Naive thymus-derived CD4-positive, alpha-beta T cell (primary cell): ENCODE data around the gene UTP4. TPM values are rescaled to one million over a fixed set of nuclear protein-coding genes. Genes with fewer than 3 reads are reported as not detected.
A peak's percentile ranks its signal among the peaks of the same experiment; 100 is the strongest.

Source experiments
- ATAC-seq: fragments of 150-1000 bp; cut with Tn5 transposase; 2 replicates; pipeline ENCODE4 v1.10.0; 2021; ENCODE audit warnings: mild to moderate bottlenecking, moderate library complexity
- CTCF ChIA-PET: fragments of 350-600 bp; sonication (Branson Sonifier 250); formaldehyde crosslinking; loops from one replicate; lab custom pipeline; 2021; ENCODE audit warnings: antibody characterized with exemption; lab: Charles Lee
- POLR2A ChIA-PET: fragments of 350-600 bp; sonication (Branson Sonifier 250); formaldehyde crosslinking; loops from one replicate; lab custom pipeline; 2021; ENCODE audit warnings: antibody characterized with exemption, inconsistent platforms; lab: Charles Lee
- DNase-seq, 9 donors: peaks; one replicate each; pipeline versions ENCODE4 v3.0.0 to v3.0.0-alpha.2; 2020 to 2022; ENCODE audit warnings: mixed read lengths in 1 of 9
- H3K27ac ChIP-seq: one replicate; pipeline ENCODE4 v1.7.0; 2013; ENCODE audit warnings: mild to moderate bottlenecking, low read depth, low read length, moderate library complexity
- H3K27me3 ChIP-seq, 2 donors: one replicate each; pipeline ENCODE4 v1.7.0; 2013; ENCODE audit warnings: low read length in 2 of 2, mild to moderate bottlenecking in 2 of 2, moderate library complexity in 2 of 2; ENCODE audit not compliant: control insufficient read depth in 2 of 2, insufficient read depth in 2 of 2
- H3K36me3 ChIP-seq, 3 experiments: 1 replicate in 2 of 3; 2 replicates in 1 of 3; pipeline ENCODE4 v1.7.0; 2013; ENCODE audit warnings: low read length in 3 of 3, mild to moderate bottlenecking in 3 of 3, moderate library complexity in 1 of 3; ENCODE audit not compliant: insufficient read depth in 3 of 3, control insufficient read depth in 2 of 3
- H3K4me1 ChIP-seq, 2 donors: one replicate each; pipeline ENCODE4 v1.7.0; 2013; ENCODE audit warnings: low read length in 2 of 2, mild to moderate bottlenecking in 2 of 2, moderate library complexity in 1 of 2; ENCODE audit not compliant: control insufficient read depth in 2 of 2, insufficient read depth in 2 of 2
- H3K4me3 ChIP-seq: 2 replicates; pipeline ENCODE4 v1.7.0; 2013; ENCODE audit warnings: mild to moderate bottlenecking, low read length
- H3K9me3 ChIP-seq, 3 experiments: 1 replicate in 2 of 3; 2 replicates in 1 of 3; pipeline ENCODE4 v1.7.0; 2013; ENCODE audit warnings: low read length in 3 of 3; ENCODE audit not compliant: control insufficient read depth in 2 of 3
- H3K27ac Mint-ChIP-seq, 9 donors: one replicate each; pipeline ENCODE4 v1.8.0; 2020 to 2022; ENCODE audit warnings: mixed read lengths in 9 of 9, mild to moderate bottlenecking in 8 of 9, moderate library complexity in 5 of 9, inconsistent platforms in 2 of 9
- H3K27me3 Mint-ChIP-seq, 5 donors: one replicate each; pipeline ENCODE4 v1.8.0; 2021 to 2022; ENCODE audit warnings: mixed read lengths in 5 of 5, mild to moderate bottlenecking in 1 of 5
- H3K36me3 Mint-ChIP-seq, 5 donors: one replicate each; pipeline ENCODE4 v1.8.0; 2020 to 2022; ENCODE audit warnings: mixed read lengths in 5 of 5, mild to moderate bottlenecking in 3 of 5, inconsistent platforms in 1 of 5
- H3K4me1 Mint-ChIP-seq, 7 donors: one replicate each; pipeline ENCODE4 v1.8.0; 2020 to 2022; ENCODE audit warnings: mixed read lengths in 7 of 7, mild to moderate bottlenecking in 3 of 7, inconsistent platforms in 1 of 7
- H3K4me3 Mint-ChIP-seq, 10 donors: one replicate each; pipeline ENCODE4 v1.8.0; 2020 to 2022; ENCODE audit warnings: mild to moderate bottlenecking in 10 of 10, mixed read lengths in 10 of 10, moderate library complexity in 6 of 10, inconsistent platforms in 2 of 10
- H3K9me3 Mint-ChIP-seq, 11 donors: one replicate each; pipeline ENCODE4 v1.8.0; 2020 to 2022; ENCODE audit warnings: mixed read lengths in 11 of 11, mild to moderate bottlenecking in 4 of 11, inconsistent platforms in 1 of 11, moderate library complexity in 1 of 11
- intact Hi-C, 2 donors: fragments of 100-400 bp; cut with micrococcal nuclease; formaldehyde crosslinking; loops; one replicate each; pipeline ENCODE4 v1.15.1; 2023
- polyA plus RNA-seq, 2 donors: library from polyadenylated mRNA; unstranded; fragments of 300-500 nt; fragmentation: Illumina TruSeq; gene quantifications; one replicate each; pipeline ENCODE4 v1.2.3, GENCODE V29; 2021
- total RNA-seq, 6 experiments: library from RNA in 5 of 6; stranded (reverse) in 5 of 6; gene quantifications; 1 replicate in 5 of 6; 2 replicates in 1 of 6; pipeline ENCODE4 v1.2.3 and lab custom pipeline; 2021 to 2026

UTP4 gene
- total and polyA plus RNA-seq, 7 experiments from 2014 or later = 31.9 to 82.0 (median 42.9) TPM

DNA sequence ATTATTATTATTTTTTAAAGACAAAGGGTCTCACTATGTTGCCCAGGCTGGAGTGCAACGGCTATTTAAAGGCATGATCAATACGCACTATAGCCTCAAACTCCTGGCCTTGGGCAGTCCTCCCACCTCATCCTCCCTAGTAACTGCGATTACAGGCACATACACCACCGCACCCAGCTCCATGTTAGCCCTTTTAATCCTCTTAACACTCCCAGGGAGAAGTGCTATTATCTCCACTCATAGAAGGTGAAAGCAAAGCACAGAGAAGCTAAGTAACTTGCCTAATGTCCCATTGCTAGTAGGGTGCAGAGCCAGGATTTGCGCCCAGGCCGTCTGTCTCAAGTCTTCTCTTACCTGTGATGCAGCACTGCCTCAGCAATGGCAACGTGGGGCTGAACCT is 22.0 kb upstream of the UTP4 start:
- Mint-ChIP-seq H3K4me3 (peak overlapping the region in 1 of 10 donors; percentile 1), H3K4me1 (peaks cover 9 to 30% (median 18%) of the 10 kb centered on the region in 7 donors), H3K36me3 (peaks cover 6 to 31% (median 27%) of the 10 kb centered on the region in 5 donors), H3K9me3 (no peaks in the 10 kb centered on the region), H3K27ac (peak overlapping the region in 1 of 9 donors; percentile 5), H3K27me3 (peaks cover 23 to 31% (median 24%) of the 10 kb centered on the region in 5 donors)
- peaks cover 6 to 28% of the 10 kb centered on the region in 2 donors for H3K4me1 ChIP-seq
- peaks cover 0 to 30% (median 0%) of the 10 kb centered on the region in 3 experiments for H3K36me3 ChIP-seq
- no peak overlapping the region for H3K27ac ChIP-seq
- peaks cover 0 to 17% of the 10 kb centered on the region in 2 donors for H3K27me3 ChIP-seq
- ChIA-PET CTCF (no interaction called here), POLR2A (no interaction called here)
- intact Hi-C loops = no loop called here
- ATAC-seq = no peak
- no peaks in the 10 kb centered on the region for H3K9me3 ChIP-seq
- H3K4me3 ChIP-seq = no peak overlapping the region
- no peak for DNase-seq

DNA sequence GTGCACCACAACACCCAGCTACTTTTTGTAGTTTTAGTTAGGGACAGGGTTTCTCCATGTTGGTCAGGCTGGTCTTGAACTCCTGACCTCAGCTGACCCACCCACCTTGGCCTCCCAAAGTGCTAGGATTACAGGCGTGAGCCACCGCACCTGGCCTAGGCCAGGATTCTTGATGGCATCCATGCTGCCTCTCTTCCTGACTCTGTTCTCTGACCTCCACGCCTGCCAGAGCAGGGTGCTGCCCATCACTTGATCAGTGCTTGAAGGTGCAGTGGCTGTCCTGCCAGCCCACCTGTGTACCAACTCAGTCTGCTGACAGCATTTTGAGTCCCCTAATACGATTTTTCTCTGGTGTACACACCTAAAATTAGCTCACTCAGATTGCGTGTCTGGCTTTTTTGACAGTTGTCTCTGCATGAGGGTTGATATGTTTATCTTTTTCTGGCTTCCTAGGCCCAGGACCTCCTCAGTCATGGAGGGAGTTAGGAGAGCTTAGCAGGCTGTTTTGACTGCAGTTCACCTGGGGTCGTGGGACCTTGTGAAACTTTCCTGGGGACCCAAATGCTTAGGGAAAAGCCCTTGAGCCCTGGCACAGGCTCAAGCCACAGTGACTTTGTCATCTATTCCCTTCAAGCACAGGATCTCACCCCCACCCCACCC is 21.1 kb upstream of the UTP4 start:
- Mint-ChIP-seq H3K9me3 (no peaks in the 10 kb centered on the region), H3K36me3 (peaks cover 6 to 31% (median 27%) of the 10 kb centered on the region in 5 donors), H3K4me3 (no peak overlapping the region), H3K27ac (no peak overlapping the region), H3K27me3 (peaks cover 19 to 28% (median 20%) of the 10 kb centered on the region in 5 donors), H3K4me1 (peaks cover 4 to 26% (median 15%) of the 10 kb centered on the region in 7 donors)
- intact Hi-C loops = no loop called here
- DNase-seq = no peak
- Histone ChIP-seq H3K4me1 (peaks cover 3 to 24% of the 10 kb centered on the region in 2 donors), H3K36me3 (peaks cover 0 to 38% (median 0%) of the 10 kb centered on the region in 3 experiments), H3K4me3 (no peak overlapping the region), H3K9me3 (no peaks in the 10 kb centered on the region), H3K27ac (no peak overlapping the region), H3K27me3 (peaks cover 0 to 16% of the 10 kb centered on the region in 2 donors)
- POLR2A ChIA-PET = no interaction called here
- CTCF ChIA-PET = interaction anchor here (0.5 kb wide), 1 partner anchor 142 kb away, joined by 3 read pairs; no protein-coding TSS in a partner anchor
- ATAC-seq = no peak

DNA sequence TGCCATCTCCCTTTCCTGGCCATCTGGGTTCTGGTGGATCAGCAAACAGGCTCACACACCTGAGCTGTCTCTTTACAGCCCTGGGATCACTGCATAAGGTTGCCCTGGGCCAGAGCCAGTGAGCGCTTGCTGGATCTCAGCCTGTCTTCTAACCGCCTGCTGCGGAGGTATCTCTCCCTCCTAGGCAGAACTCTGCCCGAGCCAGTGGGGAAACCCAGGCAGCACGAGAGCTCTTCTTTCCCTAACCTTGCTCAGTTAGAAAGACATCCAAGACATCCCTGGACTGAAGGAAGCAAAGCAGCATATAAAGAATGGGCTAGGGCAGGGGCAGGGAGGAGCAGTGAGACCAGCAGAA is 20.6 kb upstream of the UTP4 start:
- H3K27ac Mint-ChIP-seq = no peak overlapping the region
- peaks cover 5 to 35% (median 27%) of the 10 kb centered on the region in 5 donors for H3K36me3 Mint-ChIP-seq
- POLR2A ChIA-PET = interaction anchor here (0.6 kb wide), 1 partner anchor 264 kb away, joined by 4 read pairs; no protein-coding TSS in a partner anchor
- peaks cover 0 to 15% of the 10 kb centered on the region in 2 donors for H3K27me3 ChIP-seq
- peaks cover 0 to 19% of the 10 kb centered on the region in 2 donors for H3K4me1 ChIP-seq
- peaks cover 0 to 41% (median 0%) of the 10 kb centered on the region in 3 experiments for H3K36me3 ChIP-seq
- H3K4me3 ChIP-seq = no peak overlapping the region
- intact Hi-C loops = no loop called here
- peaks cover 17 to 26% (median 18%) of the 10 kb centered on the region in 5 donors for H3K27me3 Mint-ChIP-seq
- no peak for DNase-seq
- peaks cover 4 to 24% (median 13%) of the 10 kb centered on the region in 7 donors for H3K4me1 Mint-ChIP-seq
- no peak for ATAC-seq
- H3K9me3 Mint-ChIP-seq = no peaks in the 10 kb centered on the region
- CTCF ChIA-PET = no interaction called here
- no peak overlapping the region for H3K4me3 Mint-ChIP-seq
- no peak overlapping the region for H3K27ac ChIP-seq
- no peaks in the 10 kb centered on the region for H3K9me3 ChIP-seq

DNA sequence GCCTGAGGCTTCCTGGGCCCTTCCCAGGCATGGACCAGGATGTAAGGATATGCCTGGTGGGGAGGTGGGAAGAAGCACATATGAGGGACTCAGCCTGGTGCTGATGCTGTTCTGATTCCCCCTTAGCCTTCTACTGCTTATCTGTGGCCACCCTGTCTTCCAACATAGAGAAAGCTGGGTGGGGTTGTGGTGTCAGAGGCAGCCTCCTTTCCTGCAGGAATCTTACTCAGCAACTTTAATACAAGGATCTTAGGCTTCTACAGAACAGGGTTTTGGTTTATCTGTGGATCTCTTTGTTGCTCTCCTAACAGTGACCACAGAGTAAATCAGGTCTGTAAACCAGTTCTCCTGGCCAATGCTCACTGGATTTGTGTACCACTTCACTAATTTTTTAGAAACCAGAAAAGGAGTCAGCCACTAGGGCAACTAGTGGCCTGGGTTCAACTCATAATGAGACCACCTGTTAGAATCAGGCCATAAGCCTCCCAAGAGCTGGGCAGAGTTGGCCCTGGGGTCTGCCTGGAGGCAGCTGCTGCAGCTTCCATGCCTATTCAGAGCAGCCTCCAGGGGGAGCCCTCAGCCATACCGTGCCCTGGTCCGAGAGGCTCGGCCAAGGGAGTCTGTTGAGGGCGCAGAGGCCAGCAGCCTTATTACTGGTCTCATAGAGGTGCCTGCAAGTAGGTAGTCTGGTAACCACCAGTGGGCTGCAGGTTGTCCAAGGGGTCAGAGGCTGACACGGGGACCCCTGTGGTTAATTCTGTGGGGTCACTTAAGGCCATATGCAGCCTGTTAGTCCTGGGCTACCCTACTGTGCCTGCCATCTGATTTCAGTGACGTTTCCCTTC is 19.9 kb upstream of the UTP4 start:
- peaks cover 12 to 21% (median 13%) of the 10 kb centered on the region in 5 donors for H3K27me3 Mint-ChIP-seq
- Histone ChIP-seq H3K4me1 (peaks cover 0 to 13% of the 10 kb centered on the region in 2 donors), H3K4me3 (no peak overlapping the region), H3K27ac (no peak overlapping the region), H3K9me3 (no peaks in the 10 kb centered on the region), H3K36me3 (peaks cover 0 to 47% (median 0%) of the 10 kb centered on the region in 3 experiments), H3K27me3 (peaks cover 0 to 8% of the 10 kb centered on the region in 2 donors)
- CTCF ChIA-PET = interaction anchor here (0.5 to 3.0 kb wide), 4 partner anchors 8 to 19 kb away, joined by 3 to 10 read pairs (median 4); no protein-coding TSS in a partner anchor
- H3K4me1 Mint-ChIP-seq = peaks cover 2 to 20% (median 9%) of the 10 kb centered on the region in 7 donors
- no peaks in the 10 kb centered on the region for H3K9me3 Mint-ChIP-seq
- H3K36me3 Mint-ChIP-seq = peaks cover 5 to 37% (median 27%) of the 10 kb centered on the region in 5 donors
- DNase-seq = peak in 4 of 9 donors; percentile 10 to 60 (median 32)
- POLR2A ChIA-PET = interaction anchor here (0.6 kb wide), 1 partner anchor 265 kb away, joined by 4 read pairs; no protein-coding TSS in a partner anchor
- intact Hi-C loops = no loop called here
- peak; percentile 77 for ATAC-seq
- no peak overlapping the region for H3K4me3 Mint-ChIP-seq
- no peak overlapping the region for H3K27ac Mint-ChIP-seq

DNA sequence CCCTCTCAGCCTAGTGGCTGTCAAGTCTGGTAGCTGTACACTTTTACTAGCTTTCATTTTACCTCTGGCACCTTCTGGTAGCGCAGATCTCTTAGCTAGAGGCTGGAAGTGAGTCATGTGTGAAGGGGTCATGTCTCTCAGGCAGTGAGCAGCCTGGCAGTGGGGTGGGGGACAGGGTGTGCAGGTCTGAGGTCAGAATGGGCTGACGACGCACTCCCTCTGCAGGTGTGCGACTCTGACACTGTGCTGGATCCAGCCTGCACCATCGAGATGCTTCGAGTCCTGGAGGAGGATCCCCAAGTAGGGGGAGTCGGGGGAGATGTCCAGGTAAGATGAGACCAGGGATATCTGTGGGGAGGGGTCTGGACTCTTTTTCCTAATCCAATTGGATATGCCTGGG is 19.2 kb upstream of the UTP4 start:
- Mint-ChIP-seq H3K4me1 (peaks cover 2 to 18% (median 9%) of the 10 kb centered on the region in 7 donors), H3K36me3 (peaks cover 6 to 44% (median 29%) of the 10 kb centered on the region in 5 donors), H3K27me3 (peaks cover 6 to 16% (median 10%) of the 10 kb centered on the region in 5 donors), H3K27ac (no peak overlapping the region), H3K9me3 (no peaks in the 10 kb centered on the region), H3K4me3 (no peak overlapping the region)
- intact Hi-C loops = no loop called here
- H3K27ac ChIP-seq = no peak overlapping the region
- DNase-seq = no peak
- no peak overlapping the region for H3K4me3 ChIP-seq
- no peaks in the 10 kb centered on the region for H3K9me3 ChIP-seq
- peaks cover 0 to 54% (median 0%) of the 10 kb centered on the region in 3 experiments for H3K36me3 ChIP-seq
- no peak for ATAC-seq
- ChIA-PET POLR2A (interaction anchor here (0.6 kb wide), 1 partner anchor 85 kb away, joined by 3 read pairs; no protein-coding TSS in a partner anchor), CTCF (interaction anchor here (0.6 to 3.0 kb wide), 4 partner anchors 8 to 46 kb away, joined by 3 to 10 read pairs (median 4); no protein-coding TSS in a partner anchor)
- H3K27me3 ChIP-seq = peaks cover 0 to 2% of the 10 kb centered on the region in 2 donors
- peaks cover 0 to 6% of the 10 kb centered on the region in 2 donors for H3K4me1 ChIP-seq

DNA sequence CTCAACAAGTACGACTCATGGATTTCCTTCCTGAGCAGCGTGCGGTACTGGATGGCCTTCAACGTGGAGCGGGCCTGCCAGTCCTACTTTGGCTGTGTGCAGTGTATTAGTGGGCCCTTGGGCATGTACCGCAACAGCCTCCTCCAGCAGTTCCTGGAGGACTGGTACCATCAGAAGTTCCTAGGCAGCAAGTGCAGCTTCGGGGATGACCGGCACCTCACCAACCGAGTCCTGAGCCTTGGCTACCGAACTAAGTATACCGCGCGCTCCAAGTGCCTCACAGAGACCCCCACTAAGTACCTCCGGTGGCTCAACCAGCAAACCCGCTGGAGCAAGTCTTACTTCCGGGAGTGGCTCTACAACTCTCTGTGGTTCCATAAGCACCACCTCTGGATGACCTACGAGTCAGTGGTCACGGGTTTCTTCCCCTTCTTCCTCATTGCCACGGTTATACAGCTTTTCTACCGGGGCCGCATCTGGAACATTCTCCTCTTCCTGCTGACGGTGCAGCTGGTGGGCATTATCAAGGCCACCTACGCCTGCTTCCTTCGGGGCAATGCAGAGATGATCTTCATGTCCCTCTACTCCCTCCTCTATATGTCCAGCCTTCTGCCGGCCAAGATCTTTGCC is 18.0 kb upstream of the UTP4 start:
- Histone ChIP-seq H3K4me1 (no peaks in the 10 kb centered on the region), H3K27me3 (no peaks in the 10 kb centered on the region), H3K36me3 (peaks cover 0 to 62% (median 3%) of the 10 kb centered on the region in 3 experiments), H3K27ac (no peak overlapping the region), H3K9me3 (no peaks in the 10 kb centered on the region), H3K4me3 (no peak overlapping the region)
- DNase-seq (no peak), ATAC-seq (no peak)
- Mint-ChIP-seq H3K4me1 (peaks cover 2 to 16% (median 10%) of the 10 kb centered on the region in 7 donors), H3K27me3 (peaks cover 0 to 6% (median 5%) of the 10 kb centered on the region in 5 donors), H3K27ac (no peak overlapping the region), H3K4me3 (no peak overlapping the region), H3K36me3 (peaks cover 3 to 46% (median 23%) of the 10 kb centered on the region in 5 donors), H3K9me3 (no peaks in the 10 kb centered on the region)
- ChIA-PET POLR2A (interaction anchor here (0.6 kb wide), 1 partner anchor 1977 kb away, joined by 6 read pairs; no protein-coding TSS in a partner anchor), CTCF (interaction anchor here (3.0 kb wide), 1 partner anchor 9 kb away, joined by 10 read pairs; no protein-coding TSS in a partner anchor)
- intact Hi-C loops = no loop called here
